IPS-NIHi7 (cell line): ENCODE results near the gene PRKAG2.

ENCODE experiments used
- DNase-seq: peaks from one replicate; pipeline ENCODE4 v3.0.0; 2012; ENCODE audit warnings: mixed read lengths; ENCODE audit errors: extremely low spot score

The PRKAG2 gene

GRCh38 chr7:151710646-151711434 is 166.1 kb downstream of the PRKAG2 start:
- DNase-seq: no peak

- DNase-seq: no peak
These were observed 166.7 kb downstream of the PRKAG2 start for GRCh38 chr7:151710121-151710640.

- no peak for DNase-seq
These were observed 167.5 kb downstream of the PRKAG2 start for GRCh38 chr7:151709141-151710038.

- DNase-seq: no peak
These were observed 168.3 kb downstream of the PRKAG2 start for GRCh38 chr7:151708610-151709009.

GRCh38 chr7:151707757-151708156 is 169.2 kb downstream of the PRKAG2 start:
- DNase-seq: no peak

- no peak for DNase-seq
These were observed 169.8 kb downstream of the PRKAG2 start for GRCh38 chr7:151707105-151707469.

GRCh38 chr7:151706277-151707104 is 170.4 kb downstream of the PRKAG2 start:
- DNase-seq: no peak

GRCh38 chr7:151705636-151706276 is 171.2 kb downstream of the PRKAG2 start:
- DNase-seq: peak; percentile 80

GRCh38 chr7:151704960-151705635 is 171.8 kb downstream of the PRKAG2 start:
- peak; percentile 60 for DNase-seq

- no peak for DNase-seq
These were observed 172.5 kb downstream of the PRKAG2 start for GRCh38 chr7:151704299-151704959.

- DNase-seq: no peak
These were observed 174.0 kb downstream of the PRKAG2 start for GRCh38 chr7:151702961-151703360.

GRCh38 chr7:151700586-151701165 is 176.2 kb downstream of the PRKAG2 start:
- DNase-seq: no peak

- no peak for DNase-seq
These were observed 177.0 kb downstream of the PRKAG2 start for GRCh38 chr7:151699928-151700319.

- DNase-seq: no peak
These were observed 177.6 kb downstream of the PRKAG2 start for GRCh38 chr7:151699147-151699927.

- DNase-seq: no peak
These were observed 179.0 kb downstream of the PRKAG2 start for GRCh38 chr7:151697942-151698341.

- DNase-seq: no peak
These were observed 179.4 kb downstream of the PRKAG2 start for GRCh38 chr7:151697515-151697895.

GRCh38 chr7:151696721-151697514 is 180.0 kb downstream of the PRKAG2 start:
- peak; percentile 78 for DNase-seq

GRCh38 chr7:151695951-151696541 is 180.9 kb downstream of the PRKAG2 start:
- DNase-seq: no peak
